ENCODE data around the gene RNASE13. TPM values are rescaled to one million over a fixed set of nuclear protein-coding genes. Genes with fewer than 3 reads are reported as not detected.

The RNASE13 gene
- polyA plus RNA-seq, 2 of the 4 experiments (the other 2 are of a cell fraction) = not detected

GRCh38 chr14:21025371-21026273 lies 9.0 kb downstream of the RNASE13 start:
- FAIRE-seq = no peak
- 0 out of 2 replicates have a peak, but pooled peaks have one; percentile 47 for TF ChIP-seq E2F6 (IDR thresholded peaks at IDR 0.05; ENCODE audit: borderline replicate concordance, low read depth)
- no peak for TF ChIP-seq CHD2 (IDR thresholded peaks at IDR 0.05; ENCODE audit: low read length, partially characterized antibody)
- no peaks in the 10 kb centered on the region for H3K9me3 ChIP-seq
- WGBS (ENCODE audit: missing lambda C conversion rate) = 40% methylated on average over 38 of the region's 58 CpGs
- peak overlapping the region; percentile 58 for H3K4me3 ChIP-seq
- POLR2A ChIA-PET = no interaction called here
- H3K27ac ChIP-seq = peak overlapping the region; percentile 67 to 84; a peak in 5 of 6 replicates
- ATAC-seq = peak; percentile 37 to 39; a peak in 4 of 6 replicates
- DNase-seq (ENCODE audit: low read depth in 1 of 2, low spot score in 1 of 2) = no peak
- CTCF ChIA-PET = interaction anchor here (0.9 to 16.3 kb wide), 10 partner anchors 10 to 615 kb away, joined by 3 to 323 read pairs (median 8); partner anchors contain the start of gene RNASE7
- H3K4me2 ChIP-seq = peak overlapping the region; percentile 79
- H3K4me1 ChIP-seq = 0 out of 3 replicates have a peak, but pooled peaks cover 3% of the 10 kb centered on the region

- WGBS (ENCODE audit: missing lambda C conversion rate) = 56% methylated on average over 12 of the region's 72 CpGs
- ATAC-seq (peak; percentile 78 to 85), FAIRE-seq (no peak), DNase-seq (ENCODE audit: low read depth in 1 of 2, low spot score in 1 of 2) (peak; percentile 14 to 49)
- ChIA-PET CTCF (interaction anchor here (1.0 to 16.3 kb wide), 5 partner anchors 10 to 79 kb away, joined by 3 to 323 read pairs (median 21); partner anchors contain the start of genes RNASE7 and SLC39A2), POLR2A (no interaction called here)
- 0 out of 3 replicates have a peak, but pooled peaks cover 3% of the 10 kb centered on the region for H3K4me1 ChIP-seq
- peak within 1 kb of the TSS; percentile 67 to 84 for H3K27ac ChIP-seq
- no peak for TF ChIP-seq SMC3 (IDR thresholded peaks at IDR 0.05)
- peak; percentile 34; the same call in 1 of the 2 replicates for TF ChIP-seq PHF8 (IDR thresholded peaks at IDR 0.05; ENCODE audit: borderline replicate concordance, low read depth)
- TF ChIP-seq ELK1 (IDR thresholded peaks at IDR 0.05; ENCODE audit: low read depth, low read length) = no peak
- peak within 1 kb of the TSS; percentile 58 for H3K4me3 ChIP-seq
- H3K9me3 ChIP-seq = no peaks in the 10 kb centered on the region
- H3K4me2 ChIP-seq = peak within 1 kb of the TSS; percentile 79
Observed at GRCh38 chr14:21024585-21025370, 9.8 kb downstream of the RNASE13 start, which contains the start of gene NDRG2. NDRG2 (minus strand) TSS chr14:21025061; CDS start chr14:21023315, 1,746 bp downstream.

- ATAC-seq = no peak
- ChIA-PET CTCF (interaction anchor here (0.8 to 16.3 kb wide), 7 partner anchors 9 to 81 kb away, joined by 3 to 323 read pairs (median 12); partner anchors contain the start of genes RNASE7, SLC39A2 and TMEM253), POLR2A (no interaction called here)
- DNase-seq (ENCODE audit: low read depth in 1 of 2, low spot score in 1 of 2) = no peak
- Histone ChIP-seq H3K4me3 (peak overlapping the region; percentile 58), H3K4me2 (peak overlapping the region; percentile 79), H3K9me3 (no peaks in the 10 kb centered on the region), H3K27ac (peak overlapping the region in 1 of 2 experiments; percentile 84; a peak in 5 of 6 replicates), H3K4me1 (0 out of 3 replicates have a peak, but pooled peaks cover 3% of the 10 kb centered on the region)
- FAIRE-seq = no peak
- 68% methylated on average over 17 of the region's 17 CpGs for WGBS (ENCODE audit: missing lambda C conversion rate)
- TF ChIP-seq FOSB (CRISPR knock-in tag; IDR thresholded peaks at IDR 0.05) (no peak), HOXA7 (CRISPR knock-in tag; IDR thresholded peaks at IDR 0.05) (no peak)
Observed at GRCh38 chr14:21023817-21024584, 10.6 kb downstream of the RNASE13 start.

- DNase-seq (ENCODE audit: low read depth in 1 of 2, low spot score in 1 of 2) (no peak), ATAC-seq (no peak), FAIRE-seq (no peak)
- no peak for TF ChIP-seq HDAC2 (IDR thresholded peaks at IDR 0.05)
- TF ChIP-seq PBX3 (IDR thresholded peaks at IDR 0.05) = no peak
- no peak for TF ChIP-seq NPAS2 (CRISPR knock-in tag; IDR thresholded peaks at IDR 0.05; ENCODE audit: borderline replicate concordance)
- TF ChIP-seq RAD21 (conservative IDR thresholded peaks at IDR 0.05 in 1 of 2, IDR thresholded peaks at IDR 0.05 in 1 of 2) = no peak
- no peak for TF ChIP-seq SMC3 (IDR thresholded peaks at IDR 0.05)
- TF ChIP-seq HMGXB4 (CRISPR knock-in tag; IDR thresholded peaks at IDR 0.05; ENCODE audit: borderline replicate concordance) = no peak
- TF ChIP-seq CBX2 (IDR thresholded peaks at IDR 0.05; ENCODE audit: borderline replicate concordance, low read depth) = no peak
- TF ChIP-seq ZC3H11A (IDR thresholded peaks at IDR 0.05) = no peak
- TF ChIP-seq POLR2A (IDR thresholded peaks at IDR 0.05; ENCODE audit: low read length) = no peak
- TF ChIP-seq ELK1 (IDR thresholded peaks at IDR 0.05; ENCODE audit: low read depth, low read length) = no peak
- no peak for TF ChIP-seq BHLHE40 (IDR thresholded peaks at IDR 0.05; ENCODE audit: low read depth, low read length)
- no peak for TF ChIP-seq FOSB (CRISPR knock-in tag; IDR thresholded peaks at IDR 0.05)
- no peak for TF ChIP-seq MAFK (IDR thresholded peaks at IDR 0.05; ENCODE audit: partially characterized antibody)
- Histone ChIP-seq H3K9me3 (no peaks in the 10 kb centered on the region), H3K27ac (no peak overlapping the region), H3K4me1 (0 out of 3 replicates have a peak, but pooled peaks cover 3% of the 10 kb centered on the region), H3K4me2 (no peak overlapping the region), H3K4me3 (no peak overlapping the region)
- CTCF ChIA-PET = interaction anchor here (0.8 to 16.3 kb wide), 7 partner anchors 8 to 82 kb away, joined by 3 to 323 read pairs (median 21); partner anchors contain the start of genes RNASE7, SLC39A2 and TMEM253
- WGBS (ENCODE audit: missing lambda C conversion rate) = 72% methylated on average over 7 of the region's 7 CpGs
- POLR2A ChIA-PET = no interaction called here
Observed at GRCh38 chr14:21023174-21023573, 11.4 kb downstream of the RNASE13 start.

All from A549 (cell line).